ENCODE results near the gene C16orf54. TPM values are rescaled to one million over a fixed set of nuclear protein-coding genes. Genes with fewer than 3 reads are reported as not detected.
"Not testable (repeated sequence)": the region's sequence is repeated elsewhere in the genome, so short reads cannot be mapped to it uniquely, and the experiment has no call there.

C16orf54 gene
- total RNA-seq, 2 experiments from 2014 or later: 64.3 to 68.0 TPM

- DNase-seq (peak; percentile 38), ATAC-seq (peak; percentile 49)
- Mint-ChIP-seq H3K4me3 (peak overlapping the region; percentile 51), H3K9me3 (ENCODE audit: insufficient read depth) (no peaks in the 10 kb centered on the region), H3K36me3 (ENCODE audit: low read depth) (no peaks in the 10 kb centered on the region), H3K27me3 (ENCODE audit: low read depth) (no peaks in the 10 kb centered on the region), H3K27ac (peak overlapping the region; percentile 84), H3K4me1 (ENCODE audit: low read depth) (peaks cover 38% of the 10 kb centered on the region)
- ChIA-PET POLR2A (interaction anchor here (0.6 to 4.5 kb wide), 6 partner anchors 88 to 273 kb away, joined by 3 to 25 read pairs (median 4); partner anchors contain the start of genes KIF22 and MAZ), CTCF (interaction anchor here (1.0 to 6.6 kb wide), 24 partner anchors 8 to 307 kb away, joined by 3 to 93 read pairs (median 6); partner anchors contain the start of genes ASPHD1, KCTD13, KIF22 and MAZ)
Observed at GRCh38 chr16:29702269-29702668, 43.5 kb downstream of the C16orf54 start.

- Mint-ChIP-seq H3K27ac (peak overlapping the region; percentile 84), H3K36me3 (ENCODE audit: low read depth) (peaks cover 2% of the 10 kb centered on the region), H3K4me1 (ENCODE audit: low read depth) (peaks cover 38% of the 10 kb centered on the region), H3K4me3 (no peak overlapping the region), H3K9me3 (ENCODE audit: insufficient read depth) (no peaks in the 10 kb centered on the region), H3K27me3 (ENCODE audit: low read depth) (no peaks in the 10 kb centered on the region)
- DNase-seq (no peak), ATAC-seq (no peak)
- CTCF ChIA-PET: interaction anchor here (0.6 to 6.6 kb wide), 37 partner anchors 9 to 354 kb away, joined by 3 to 93 read pairs (median 8); partner anchors contain the start of genes ASPHD1, KCTD13, KIF22 and MAZ
- POLR2A ChIA-PET: interaction anchor here (1.3 to 4.5 kb wide), 4 partner anchors 54 to 106 kb away, joined by 4 to 25 read pairs (median 8); partner anchors contain the start of gene KIF22
Observed at GRCh38 chr16:29701214-29701555, 44.6 kb downstream of the C16orf54 start.

GRCh38 chr16:29700253-29700987 lies 45.4 kb downstream of the C16orf54 start:
- Mint-ChIP-seq H3K4me1 (ENCODE audit: low read depth) (peaks cover 38% of the 10 kb centered on the region), H3K9me3 (ENCODE audit: insufficient read depth) (no peaks in the 10 kb centered on the region), H3K27ac (peak overlapping the region; percentile 70), H3K4me3 (peak overlapping the region; percentile 24), H3K27me3 (ENCODE audit: low read depth) (no peaks in the 10 kb centered on the region), H3K36me3 (ENCODE audit: low read depth) (peaks cover 2% of the 10 kb centered on the region)
- POLR2A ChIA-PET: interaction anchor here (0.6 to 4.5 kb wide), 9 partner anchors 55 to 304 kb away, joined by 3 to 25 read pairs (median 4); partner anchors contain the start of genes KIF22, PAGR1 and TMEM219
- peak; percentile 30 for ATAC-seq
- CTCF ChIA-PET: interaction anchor here (0.6 to 6.6 kb wide), 37 partner anchors 9 to 355 kb away, joined by 3 to 93 read pairs (median 8); partner anchors contain the start of genes ASPHD1, KCTD13, KIF22 and MAZ
- peak; percentile 80 for DNase-seq

- no peaks in the 10 kb centered on the region for H3K9me3 Mint-ChIP-seq (ENCODE audit: insufficient read depth)
- ChIA-PET POLR2A (interaction anchor here (0.6 to 4.5 kb wide), 9 partner anchors 55 to 305 kb away, joined by 3 to 25 read pairs (median 4); partner anchors contain the start of genes KIF22, PAGR1 and TMEM219), CTCF (interaction anchor here (0.7 to 6.6 kb wide), 34 partner anchors 8 to 332 kb away, joined by 3 to 93 read pairs (median 8); partner anchors contain the start of genes ASPHD1, KIF22, MAZ and MVP)
- H3K27ac Mint-ChIP-seq: no peak overlapping the region
- H3K4me3 Mint-ChIP-seq: no peak overlapping the region
- peaks cover 2% of the 10 kb centered on the region for H3K36me3 Mint-ChIP-seq (ENCODE audit: low read depth)
- H3K27me3 Mint-ChIP-seq (ENCODE audit: low read depth): no peaks in the 10 kb centered on the region
- no peak for ATAC-seq
- DNase-seq: no peak
- H3K4me1 Mint-ChIP-seq (ENCODE audit: low read depth): peaks cover 38% of the 10 kb centered on the region
Observed at GRCh38 chr16:29699324-29700219, 46.2 kb downstream of the C16orf54 start.

GRCh38 chr16:29698484-29699323 lies 47.1 kb downstream of the C16orf54 start:
- no peaks in the 10 kb centered on the region for H3K9me3 Mint-ChIP-seq (ENCODE audit: insufficient read depth)
- no peak overlapping the region for H3K4me3 Mint-ChIP-seq
- H3K36me3 Mint-ChIP-seq (ENCODE audit: low read depth): peaks cover 2% of the 10 kb centered on the region
- ChIA-PET CTCF (interaction anchor here (0.8 to 6.6 kb wide), 13 partner anchors 7 to 333 kb away, joined by 3 to 93 read pairs (median 21); partner anchors contain the start of genes KIF22, MAZ, MVP and PAGR1), POLR2A (interaction anchor here (4.5 kb wide), 1 partner anchor 92 kb away, joined by 25 read pairs; the partner anchor contains the start of gene KIF22)
- no peaks in the 10 kb centered on the region for H3K27me3 Mint-ChIP-seq (ENCODE audit: low read depth)
- no peak for ATAC-seq
- H3K27ac Mint-ChIP-seq: no peak overlapping the region
- no peak for DNase-seq
- H3K4me1 Mint-ChIP-seq (ENCODE audit: low read depth): peaks cover 38% of the 10 kb centered on the region

GRCh38 chr16:29698042-29698441 lies 47.7 kb downstream of the C16orf54 start:
- no peak overlapping the region for H3K27ac Mint-ChIP-seq
- peaks cover 33% of the 10 kb centered on the region for H3K4me1 Mint-ChIP-seq (ENCODE audit: low read depth)
- DNase-seq (no peak), ATAC-seq (no peak)
- H3K9me3 Mint-ChIP-seq (ENCODE audit: insufficient read depth): no peaks in the 10 kb centered on the region
- H3K4me3 Mint-ChIP-seq: no peak overlapping the region
- peaks cover 2% of the 10 kb centered on the region for H3K36me3 Mint-ChIP-seq (ENCODE audit: low read depth)
- H3K27me3 Mint-ChIP-seq (ENCODE audit: low read depth): no peaks in the 10 kb centered on the region
- CTCF ChIA-PET: interaction anchor here (0.8 to 6.6 kb wide), 6 partner anchors 17 to 334 kb away, joined by 3 to 93 read pairs (median 18); partner anchors contain the start of genes MAZ and TLCD3B
- POLR2A ChIA-PET: no interaction called here

GRCh38 chr16:29697391-29697790 lies 48.4 kb downstream of the C16orf54 start:
- Mint-ChIP-seq H3K27me3 (ENCODE audit: low read depth) (no peaks in the 10 kb centered on the region), H3K36me3 (ENCODE audit: low read depth) (peaks cover 2% of the 10 kb centered on the region), H3K4me1 (ENCODE audit: low read depth) (peaks cover 27% of the 10 kb centered on the region), H3K9me3 (ENCODE audit: insufficient read depth) (no peaks in the 10 kb centered on the region), H3K4me3 (no peak overlapping the region), H3K27ac (no peak overlapping the region)
- POLR2A ChIA-PET: no interaction called here
- CTCF ChIA-PET: interaction anchor here (0.7 to 6.6 kb wide), 5 partner anchors 17 to 278 kb away, joined by 3 to 93 read pairs (median 6); partner anchors contain the start of gene MAZ
- ATAC-seq (no peak), DNase-seq (no peak)

- ATAC-seq (no peak), DNase-seq (no peak)
- Mint-ChIP-seq H3K4me3 (no peak overlapping the region), H3K36me3 (ENCODE audit: low read depth) (peaks cover 2% of the 10 kb centered on the region), H3K4me1 (ENCODE audit: low read depth) (peaks cover 22% of the 10 kb centered on the region), H3K27ac (no peak overlapping the region), H3K9me3 (ENCODE audit: insufficient read depth) (no peaks in the 10 kb centered on the region), H3K27me3 (ENCODE audit: low read depth) (no peaks in the 10 kb centered on the region)
- CTCF ChIA-PET: interaction anchor here (0.7 to 6.6 kb wide), 4 partner anchors 18 to 279 kb away, joined by 3 to 93 read pairs (median 5); partner anchors contain the start of gene PAGR1
- POLR2A ChIA-PET: no interaction called here
Observed at GRCh38 chr16:29696881-29697331, 48.9 kb downstream of the C16orf54 start.

GRCh38 chr16:29695675-29696074 lies 50.1 kb downstream of the C16orf54 start:
- H3K36me3 Mint-ChIP-seq (ENCODE audit: low read depth); H3K27me3 Mint-ChIP-seq (ENCODE audit: low read depth); H3K4me3 Mint-ChIP-seq; H3K27ac Mint-ChIP-seq; H3K9me3 Mint-ChIP-seq (ENCODE audit: insufficient read depth); POLR2A ChIA-PET; ATAC-seq; DNase-seq: not testable (repeated sequence)
- H3K4me1 Mint-ChIP-seq (ENCODE audit: low read depth): peaks cover 15% of the 10 kb centered on the region
- CTCF ChIA-PET: interaction anchor here (2.0 kb wide), 1 partner anchor 120 kb away, joined by 4 read pairs; the partner anchor contains the start of gene PAGR1

- H3K4me3 Mint-ChIP-seq: no peak overlapping the region
- no peaks in the 10 kb centered on the region for H3K27me3 Mint-ChIP-seq (ENCODE audit: low read depth)
- H3K36me3 Mint-ChIP-seq (ENCODE audit: low read depth): peaks cover 6% of the 10 kb centered on the region
- ATAC-seq (no peak), DNase-seq (no peak)
- H3K9me3 Mint-ChIP-seq (ENCODE audit: insufficient read depth): no peaks in the 10 kb centered on the region
- peaks cover 14% of the 10 kb centered on the region for H3K4me1 Mint-ChIP-seq (ENCODE audit: low read depth)
- CTCF ChIA-PET: interaction anchor here (1.1 to 2.0 kb wide), 2 partner anchors 50 to 121 kb away, joined by 3 to 4 read pairs; partner anchors contain the start of gene PAGR1
- POLR2A ChIA-PET: no interaction called here
- H3K27ac Mint-ChIP-seq: no peak overlapping the region
Observed at GRCh38 chr16:29694384-29695195, 51.2 kb downstream of the C16orf54 start.
